ENCODE measurements around the gene PTAFR.
A peak's percentile ranks its signal among the peaks of the same experiment; 100 is the strongest.

PTAFR gene

DNA sequence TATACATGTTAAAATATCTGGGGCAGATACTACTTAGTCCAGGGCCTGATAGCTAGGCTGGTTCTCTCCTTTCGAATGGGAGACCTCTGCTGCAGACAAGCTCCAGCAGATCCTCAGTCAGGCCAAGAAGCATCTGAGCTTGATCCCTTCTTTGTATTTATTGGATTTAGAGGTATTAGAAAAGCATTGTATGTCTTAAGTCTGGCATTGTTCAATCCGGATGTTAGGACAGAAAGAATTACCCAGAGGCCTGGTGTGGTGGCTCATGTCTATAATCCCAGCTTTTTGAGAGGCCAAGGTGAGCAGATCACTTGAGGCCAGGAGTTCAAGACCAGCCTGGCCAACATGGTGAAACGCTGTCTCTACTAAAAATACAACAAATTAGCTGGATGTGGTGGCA lies 66.9 kb downstream of the PTAFR start:
- TF ChIP-seq, protein P1, sequence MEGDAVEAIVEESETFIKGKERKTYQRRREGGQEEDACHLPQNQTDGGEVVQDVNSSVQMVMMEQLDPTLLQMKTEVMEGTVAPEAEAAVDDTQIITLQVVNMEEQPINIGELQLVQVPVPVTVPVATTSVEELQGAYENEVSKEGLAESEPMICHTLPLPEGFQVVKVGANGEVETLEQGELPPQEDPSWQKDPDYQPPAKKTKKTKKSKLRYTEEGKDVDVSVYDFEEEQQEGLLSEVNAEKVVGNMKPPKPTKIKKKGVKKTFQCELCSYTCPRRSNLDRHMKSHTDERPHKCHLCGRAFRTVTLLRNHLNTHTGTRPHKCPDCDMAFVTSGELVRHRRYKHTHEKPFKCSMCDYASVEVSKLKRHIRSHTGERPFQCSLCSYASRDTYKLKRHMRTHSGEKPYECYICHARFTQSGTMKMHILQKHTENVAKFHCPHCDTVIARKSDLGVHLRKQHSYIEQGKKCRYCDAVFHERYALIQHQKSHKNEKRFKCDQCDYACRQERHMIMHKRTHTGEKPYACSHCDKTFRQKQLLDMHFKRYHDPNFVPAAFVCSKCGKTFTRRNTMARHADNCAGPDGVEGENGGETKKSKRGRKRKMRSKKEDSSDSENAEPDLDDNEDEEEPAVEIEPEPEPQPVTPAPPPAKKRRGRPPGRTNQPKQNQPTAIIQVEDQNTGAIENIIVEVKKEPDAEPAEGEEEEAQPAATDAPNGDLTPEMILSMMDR (IDR thresholded peaks at IDR 0.05) = no peak
- H3K27me3 ChIP-seq (ENCODE audit: control insufficient read depth, insufficient read depth, low read length) = no peaks in the 10 kb centered on the region
- no peak overlapping the region for H3K27ac ChIP-seq
- no peak overlapping the region for H3K4me2 ChIP-seq (ENCODE audit: low read length)
- no peak overlapping the region for H3K9ac ChIP-seq
- H3K4me3 ChIP-seq (ENCODE audit: low read depth, low read length) = no peak overlapping the region
- H3K9me3 ChIP-seq (ENCODE audit: control insufficient read depth, low read length) = no peaks in the 10 kb centered on the region
- no peaks in the 10 kb centered on the region for H3K79me2 ChIP-seq
- H3K4me1 ChIP-seq = no peaks in the 10 kb centered on the region
- no peaks in the 10 kb centered on the region for H3K36me3 ChIP-seq (ENCODE audit: control insufficient read depth, insufficient read depth, low read length)
- no peak overlapping the region for H2AFZ ChIP-seq

DNA sequence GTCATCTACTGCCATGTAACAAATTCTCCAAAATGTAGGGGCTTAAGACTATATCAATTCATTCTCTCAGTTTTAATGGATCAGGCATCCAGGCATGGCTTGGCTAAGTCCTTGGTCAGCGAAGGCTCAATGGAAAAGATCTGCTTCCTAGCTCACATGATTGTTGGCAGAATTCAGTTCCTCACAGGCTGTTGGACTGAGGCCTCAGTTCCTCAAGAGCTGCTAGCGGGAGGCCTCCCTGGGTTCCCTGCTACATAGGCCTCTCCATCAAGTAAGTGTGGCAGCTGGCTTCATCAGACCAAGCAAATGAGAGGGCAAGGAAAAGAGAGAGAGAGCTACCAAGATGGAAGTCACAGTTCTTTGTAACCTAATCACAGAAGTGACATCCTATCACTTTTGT lies 68.5 kb downstream of the PTAFR start:
- H3K4me1 ChIP-seq = no peaks in the 10 kb centered on the region
- no peak overlapping the region for H3K27ac ChIP-seq
- H3K9me3 ChIP-seq (ENCODE audit: control insufficient read depth, low read length) = no peaks in the 10 kb centered on the region
- TF ChIP-seq, protein P1 (IDR thresholded peaks at IDR 0.05) = no peak
- H3K36me3 ChIP-seq (ENCODE audit: control insufficient read depth, insufficient read depth, low read length) = no peaks in the 10 kb centered on the region
- no peaks in the 10 kb centered on the region for H3K27me3 ChIP-seq (ENCODE audit: control insufficient read depth, insufficient read depth, low read length)
- H3K79me2 ChIP-seq = no peaks in the 10 kb centered on the region
- no peak overlapping the region for H3K9ac ChIP-seq
- no peak overlapping the region for H3K4me3 ChIP-seq (ENCODE audit: low read depth, low read length)
- no peak overlapping the region for H2AFZ ChIP-seq
- H3K4me2 ChIP-seq (ENCODE audit: low read length) = no peak overlapping the region

DNA sequence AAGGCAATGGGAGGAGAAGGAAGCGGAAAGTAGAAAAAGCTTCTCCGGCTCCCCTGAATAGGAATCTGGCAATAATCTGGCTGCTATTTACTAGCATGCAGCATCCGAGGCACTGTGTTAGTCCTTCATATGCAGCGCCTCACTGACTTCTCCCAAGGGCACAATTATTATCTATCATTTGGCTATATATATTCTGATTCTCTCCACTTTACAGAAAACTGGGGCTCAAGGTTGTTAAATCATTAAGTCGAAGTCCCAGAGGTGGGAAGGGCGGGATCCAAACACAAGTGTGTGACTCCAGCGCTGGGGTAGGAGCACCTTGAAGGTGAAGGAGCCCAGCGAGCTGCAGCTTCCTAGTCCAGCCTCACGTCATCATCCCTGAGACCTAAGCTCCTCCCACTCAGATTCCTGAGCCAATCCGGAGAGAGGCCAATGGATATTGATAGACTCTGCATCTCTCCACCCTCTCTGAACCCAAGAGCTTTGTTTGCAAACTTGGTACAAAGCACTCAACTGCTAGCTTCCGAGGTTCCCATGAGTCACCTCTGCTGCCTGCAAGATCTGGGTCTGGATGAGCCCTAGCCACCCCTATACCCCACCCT lies 71.5 kb downstream of the PTAFR start:
- Histone ChIP-seq H2AFZ (peak overlapping the region; percentile 22), H3K4me3 (ENCODE audit: low read depth, low read length) (no peak overlapping the region), H3K4me2 (ENCODE audit: low read length) (no peak overlapping the region), H3K9ac (no peak overlapping the region), H3K79me2 (no peaks in the 10 kb centered on the region), H3K27ac (no peak overlapping the region), H3K4me1 (no peaks in the 10 kb centered on the region), H3K27me3 (ENCODE audit: control insufficient read depth, insufficient read depth, low read length) (no peaks in the 10 kb centered on the region), H3K9me3 (ENCODE audit: control insufficient read depth, low read length) (no peaks in the 10 kb centered on the region), H3K36me3 (ENCODE audit: control insufficient read depth, insufficient read depth, low read length) (no peaks in the 10 kb centered on the region)
- TF ChIP-seq, protein P1 (IDR thresholded peaks at IDR 0.05) = no peak

DNA sequence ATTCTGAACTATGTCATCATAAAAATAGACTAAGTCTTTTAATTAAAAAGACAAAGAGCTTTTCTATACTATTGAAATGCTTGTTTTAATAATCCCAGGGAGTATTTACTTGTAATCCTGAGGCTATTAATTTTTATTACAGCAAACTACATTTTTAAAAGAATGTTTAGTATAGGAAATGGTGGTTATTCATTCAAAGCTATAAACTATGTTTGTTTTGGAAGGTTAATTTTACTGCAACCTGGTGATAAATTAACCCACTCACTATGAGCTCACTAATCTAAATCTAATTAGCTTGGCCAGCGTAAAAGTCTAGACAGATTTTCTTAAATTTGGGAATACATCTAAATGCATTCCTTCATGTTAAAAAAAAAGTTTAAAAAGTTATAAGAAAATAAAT lies 74.3 kb downstream of the PTAFR start:
- Histone ChIP-seq H3K79me2 (no peaks in the 10 kb centered on the region), H3K4me3 (ENCODE audit: low read depth, low read length) (no peak overlapping the region), H3K9ac (no peak overlapping the region), H3K27ac (no peak overlapping the region), H2AFZ (no peak overlapping the region), H3K4me1 (no peaks in the 10 kb centered on the region), H3K4me2 (ENCODE audit: low read length) (no peak overlapping the region), H3K36me3 (ENCODE audit: control insufficient read depth, insufficient read depth, low read length) (no peaks in the 10 kb centered on the region), H3K27me3 (ENCODE audit: control insufficient read depth, insufficient read depth, low read length) (no peaks in the 10 kb centered on the region), H3K9me3 (ENCODE audit: control insufficient read depth, low read length) (no peaks in the 10 kb centered on the region)
- TF ChIP-seq, protein P1 (IDR thresholded peaks at IDR 0.05) = no peak

DNA sequence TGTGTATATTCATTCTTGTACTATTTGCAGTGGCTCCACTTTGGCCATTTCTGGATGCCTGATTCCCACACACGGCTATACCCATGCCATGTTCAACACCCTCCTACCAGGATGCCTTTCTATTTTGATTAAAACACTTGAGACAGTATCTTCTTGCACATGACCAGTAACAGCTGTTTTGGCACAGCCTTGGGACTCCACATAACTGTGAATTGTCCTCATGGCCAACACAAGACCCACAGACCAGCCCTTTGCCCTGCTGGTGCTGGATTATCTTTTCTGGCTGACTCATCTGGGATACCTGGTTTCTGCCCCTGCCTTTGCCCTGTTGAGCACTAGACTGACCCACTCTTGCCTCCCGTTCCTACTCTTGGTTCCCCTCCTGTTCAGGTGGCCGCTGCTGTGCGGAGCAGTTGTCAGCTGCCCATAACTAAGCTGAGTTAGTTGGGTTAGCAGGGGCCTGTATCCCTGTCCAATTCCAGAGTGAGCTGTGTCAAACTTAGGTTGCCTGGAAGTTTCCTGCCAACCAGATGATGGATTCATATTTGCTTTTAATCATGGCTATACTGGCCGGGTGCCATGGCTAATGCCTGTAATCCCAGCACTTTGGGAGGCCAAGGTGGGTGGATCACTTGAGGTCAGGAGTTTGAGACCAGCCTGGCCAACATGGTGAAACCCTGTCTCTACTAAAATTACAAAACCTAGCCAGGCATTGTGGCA lies 77.3 kb downstream of the PTAFR start:
- H3K27ac ChIP-seq = no peak overlapping the region

More for the DNA sequence above, 77.3 kb downstream of the PTAFR start:
- H3K27me3 ChIP-seq (ENCODE audit: control insufficient read depth, insufficient read depth, low read length) = no peaks in the 10 kb centered on the region
- TF ChIP-seq, protein P1 (IDR thresholded peaks at IDR 0.05) = no peak
- H3K9me3 ChIP-seq (ENCODE audit: control insufficient read depth, low read length) = no peaks in the 10 kb centered on the region
- H3K4me3 ChIP-seq (ENCODE audit: low read depth, low read length) = no peak overlapping the region
- H3K4me2 ChIP-seq (ENCODE audit: low read length) = no peak overlapping the region
- H3K9ac ChIP-seq = no peak overlapping the region
- H3K4me1 ChIP-seq = no peaks in the 10 kb centered on the region
- no peaks in the 10 kb centered on the region for H3K36me3 ChIP-seq (ENCODE audit: control insufficient read depth, insufficient read depth, low read length)
- no peak overlapping the region for H2AFZ ChIP-seq
- no peaks in the 10 kb centered on the region for H3K79me2 ChIP-seq
